ENCODE results near the gene NAALADL2. TPM values are rescaled to one million over a fixed set of nuclear protein-coding genes. Genes with fewer than 3 reads are reported as not detected.

NAALADL2 gene
- total and polyA plus RNA-seq, 2 experiments from 2014 or later = 3.4 to 15.3 TPM

GRCh38 chr3:175146258-175146657, 287.1 kb downstream of the NAALADL2 start:
- no peaks in the 10 kb centered on the region for H3K9me3 ChIP-seq (ENCODE audit: low read depth)
- no peak overlapping the region for H3K27ac ChIP-seq
- H3K79me2 ChIP-seq = no peaks in the 10 kb centered on the region
- no peaks in the 10 kb centered on the region for H4K20me1 ChIP-seq (ENCODE audit: insufficient read depth, poor library complexity, severe bottlenecking)
- no peak overlapping the region for H3K4me2 ChIP-seq
- TF ChIP-seq EZH2 (IDR thresholded peaks at IDR 0.05; ENCODE audit: borderline replicate concordance) = no peak
- TF ChIP-seq CTCF (IDR thresholded peaks at IDR 0.05; ENCODE audit: poor library complexity) = peak; percentile 40
- no peaks in the 10 kb centered on the region for H3K9me2 ChIP-seq (replicated peaks; ENCODE audit: insufficient read depth)
- H3K4me1 ChIP-seq (ENCODE audit: insufficient read depth) = no peaks in the 10 kb centered on the region
- no peaks in the 10 kb centered on the region for H3K36me3 ChIP-seq (replicated peaks; ENCODE audit: insufficient read depth, low read depth)
- no peak overlapping the region for H3K4me3 ChIP-seq
- H2AFZ ChIP-seq = no peak overlapping the region
- no peaks in the 10 kb centered on the region for H3K27me3 ChIP-seq
- DNase-seq (ENCODE audit: low spot score) = peak; percentile 6
- WGBS (ENCODE audit: low lambda C conversion rate, missing lambda C conversion rate) = 86% methylated on average over 1 of the region's 1 CpG

DNA sequence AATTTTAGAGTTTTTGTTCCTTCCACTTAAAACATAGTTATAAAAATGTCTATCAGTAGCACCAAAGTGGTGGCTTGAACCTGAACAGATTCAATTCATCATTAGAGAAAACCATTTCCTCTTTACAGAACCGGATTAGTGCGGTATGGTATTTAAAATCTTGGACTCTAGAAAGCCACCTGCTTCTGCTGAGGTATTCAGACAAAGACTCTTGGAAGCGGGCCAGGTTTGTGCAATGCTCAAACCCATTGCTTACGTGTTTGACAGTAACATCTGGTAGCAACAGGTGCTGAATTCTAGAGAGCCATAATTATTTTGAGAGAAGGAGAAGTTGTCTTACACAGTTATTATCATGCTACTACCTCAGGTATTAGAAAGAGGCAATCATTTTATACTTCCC, 290.5 kb downstream of the NAALADL2 start:
- no peaks in the 10 kb centered on the region for H3K9me2 ChIP-seq (replicated peaks; ENCODE audit: insufficient read depth)
- H3K27me3 ChIP-seq = no peaks in the 10 kb centered on the region
- no peak overlapping the region for H3K4me3 ChIP-seq
- no peak overlapping the region for H3K4me2 ChIP-seq
- H4K20me1 ChIP-seq (ENCODE audit: insufficient read depth, poor library complexity, severe bottlenecking) = no peaks in the 10 kb centered on the region
- TF ChIP-seq EZH2 (IDR thresholded peaks at IDR 0.05; ENCODE audit: borderline replicate concordance) = no peak
- TF ChIP-seq CTCF (IDR thresholded peaks at IDR 0.05; ENCODE audit: poor library complexity) = no peak
- no peak for TF ChIP-seq EZH2phosphoT487 (IDR thresholded peaks at IDR 0.05; ENCODE audit: low read depth, severe bottlenecking, unreplicated experiment)
- 73% methylated on average over 4 of the region's 4 CpGs for WGBS (ENCODE audit: low lambda C conversion rate, missing lambda C conversion rate)
- no peaks in the 10 kb centered on the region for H3K9me3 ChIP-seq (ENCODE audit: low read depth)
- peak; percentile 39 for DNase-seq (ENCODE audit: low spot score)
- H2AFZ ChIP-seq = no peak overlapping the region
- H3K27ac ChIP-seq = no peak overlapping the region
- H3K79me2 ChIP-seq = no peaks in the 10 kb centered on the region
- no peaks in the 10 kb centered on the region for H3K36me3 ChIP-seq (replicated peaks; ENCODE audit: insufficient read depth, low read depth)
- H3K4me1 ChIP-seq (ENCODE audit: insufficient read depth) = no peaks in the 10 kb centered on the region

GRCh38 chr3:175150812-175151401, 291.8 kb downstream of the NAALADL2 start:
- Histone ChIP-seq H3K4me3 (no peak overlapping the region), H3K36me3 (replicated peaks; ENCODE audit: insufficient read depth, low read depth) (no peaks in the 10 kb centered on the region), H3K4me1 (ENCODE audit: insufficient read depth) (no peaks in the 10 kb centered on the region), H3K9me2 (replicated peaks; ENCODE audit: insufficient read depth) (no peaks in the 10 kb centered on the region), H4K20me1 (ENCODE audit: insufficient read depth, poor library complexity, severe bottlenecking) (no peaks in the 10 kb centered on the region), H2AFZ (no peak overlapping the region), H3K9me3 (ENCODE audit: low read depth) (no peaks in the 10 kb centered on the region), H3K27me3 (no peaks in the 10 kb centered on the region), H3K79me2 (no peaks in the 10 kb centered on the region), H3K27ac (no peak overlapping the region), H3K4me2 (no peak overlapping the region)
- no peak for TF ChIP-seq CTCF (IDR thresholded peaks at IDR 0.05; ENCODE audit: poor library complexity)
- TF ChIP-seq EZH2 (IDR thresholded peaks at IDR 0.05; ENCODE audit: borderline replicate concordance) = no peak
- no peak for TF ChIP-seq EZH2phosphoT487 (IDR thresholded peaks at IDR 0.05; ENCODE audit: low read depth, severe bottlenecking, unreplicated experiment)
- DNase-seq (ENCODE audit: low spot score) = no peak
- 65% methylated on average over 4 of the region's 4 CpGs for WGBS (ENCODE audit: low lambda C conversion rate, missing lambda C conversion rate)

DNA sequence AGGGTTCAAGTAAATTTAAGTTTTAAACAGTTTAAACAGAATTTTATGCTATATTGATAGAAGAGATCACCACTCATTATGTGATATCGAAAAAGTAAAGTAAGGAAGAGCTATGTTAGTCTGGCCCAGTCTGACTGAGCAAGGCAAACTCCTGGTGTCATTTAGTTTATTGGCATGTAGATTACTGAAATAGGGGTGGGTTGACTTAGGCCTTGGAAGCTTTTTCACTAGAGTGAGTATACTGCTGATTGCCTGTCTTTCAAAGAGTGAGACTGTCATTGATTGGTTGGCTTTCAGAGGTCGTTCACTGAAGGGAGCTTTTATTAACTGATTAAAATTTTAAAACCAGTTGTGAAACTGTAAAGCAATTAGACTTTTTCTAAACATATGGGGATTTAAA, 294.5 kb downstream of the NAALADL2 start:
- Histone ChIP-seq H3K4me3 (no peak overlapping the region), H3K4me1 (ENCODE audit: insufficient read depth) (no peaks in the 10 kb centered on the region), H2AFZ (no peak overlapping the region), H3K9me3 (ENCODE audit: low read depth) (no peaks in the 10 kb centered on the region), H3K79me2 (no peaks in the 10 kb centered on the region), H3K27me3 (no peaks in the 10 kb centered on the region), H3K36me3 (replicated peaks; ENCODE audit: insufficient read depth, low read depth) (no peaks in the 10 kb centered on the region), H3K27ac (no peak overlapping the region), H3K4me2 (no peak overlapping the region), H4K20me1 (ENCODE audit: insufficient read depth, poor library complexity, severe bottlenecking) (no peaks in the 10 kb centered on the region), H3K9me2 (replicated peaks; ENCODE audit: insufficient read depth) (no peaks in the 10 kb centered on the region)
- WGBS (ENCODE audit: low lambda C conversion rate, missing lambda C conversion rate) = 79% methylated on average over 2 of the region's 2 CpGs
- TF ChIP-seq EZH2phosphoT487 (IDR thresholded peaks at IDR 0.05; ENCODE audit: low read depth, severe bottlenecking, unreplicated experiment) = no peak
- no peak for TF ChIP-seq EZH2 (IDR thresholded peaks at IDR 0.05; ENCODE audit: borderline replicate concordance)
- no peak for TF ChIP-seq CTCF (IDR thresholded peaks at IDR 0.05; ENCODE audit: poor library complexity)
- DNase-seq (ENCODE audit: low spot score) = no peak

Measured in hepatocyte (in vitro differentiated cells).